Frontal cortex (tissue), 4 donors: ENCODE results near the gene LDB3. TPM values are rescaled to one million over a fixed set of nuclear protein-coding genes. Genes with fewer than 3 reads are reported as not detected.
A peak's percentile ranks its signal among the peaks of the same experiment; 100 is the strongest.

Experiments used
- DNase-seq, 2 donors: peaks; one replicate each; pipeline ENCODE4 v3.0.0; 2012; ENCODE audit warnings: low spot score in 2 of 2
- FAIRE-seq: peaks from 2 replicates; lab custom pipeline; 2012; peaks lifted over from hg19 to GRCh38; lab: Jason Lieb, UNC
- total RNA-seq: library from RNA; depleted of rRNA; stranded (reverse); fragments of >200 nt; gene quantifications from one replicate; pipeline ENCODE4 v1.2.3, GENCODE V29; 2014
- donor health status: control.
- donor health status: control.
- donor health status: control.

The LDB3 gene
- total RNA-seq, 1 donor from 2014 or later = under 0.01 TPM

DNA sequence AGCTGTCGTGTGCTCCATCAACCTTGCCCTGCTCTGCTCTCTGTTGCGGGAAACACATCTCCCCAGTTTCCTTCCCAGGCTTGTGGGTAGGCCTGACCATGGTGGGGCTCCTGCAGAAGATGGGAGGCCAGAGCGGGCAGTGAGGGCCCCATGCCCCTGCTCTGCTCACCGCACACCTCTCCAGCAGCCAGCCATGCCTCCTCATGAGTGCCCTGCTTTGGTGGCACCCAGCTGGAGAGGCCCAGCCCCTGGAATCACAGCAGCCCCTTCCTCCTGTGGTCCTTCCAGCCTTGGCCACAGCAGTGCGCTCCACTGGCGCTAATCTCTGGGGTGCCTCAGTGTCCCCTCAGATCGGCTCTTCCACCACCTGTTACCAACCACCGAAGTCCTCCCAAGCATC, 18.2 kb upstream of the LDB3 start:
- no peak for FAIRE-seq
- no peak for DNase-seq

DNA sequence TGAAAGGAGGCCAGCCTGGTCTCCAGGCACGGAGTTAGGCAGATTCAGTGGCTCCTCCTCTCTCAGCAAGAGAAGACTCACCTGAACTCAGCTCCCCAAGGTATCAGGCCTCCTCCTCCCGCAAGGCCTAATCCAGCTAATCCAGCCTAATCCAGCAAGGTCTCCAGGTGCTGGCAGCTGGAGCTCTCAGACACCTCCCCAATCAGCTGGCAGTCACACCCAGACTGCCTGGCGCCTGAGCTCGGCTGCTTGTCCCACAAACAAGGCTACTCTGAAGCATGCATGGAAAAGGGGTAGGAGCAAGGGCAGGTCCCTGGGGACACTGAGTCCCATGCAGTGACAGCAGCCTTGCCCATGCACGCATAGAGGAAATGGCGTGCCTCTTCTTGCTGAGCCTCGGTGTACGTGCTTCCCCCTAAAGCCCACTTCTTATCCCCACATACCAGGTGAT, 17.3 kb upstream of the LDB3 start:
- FAIRE-seq = no peak
- DNase-seq = no peak

DNA sequence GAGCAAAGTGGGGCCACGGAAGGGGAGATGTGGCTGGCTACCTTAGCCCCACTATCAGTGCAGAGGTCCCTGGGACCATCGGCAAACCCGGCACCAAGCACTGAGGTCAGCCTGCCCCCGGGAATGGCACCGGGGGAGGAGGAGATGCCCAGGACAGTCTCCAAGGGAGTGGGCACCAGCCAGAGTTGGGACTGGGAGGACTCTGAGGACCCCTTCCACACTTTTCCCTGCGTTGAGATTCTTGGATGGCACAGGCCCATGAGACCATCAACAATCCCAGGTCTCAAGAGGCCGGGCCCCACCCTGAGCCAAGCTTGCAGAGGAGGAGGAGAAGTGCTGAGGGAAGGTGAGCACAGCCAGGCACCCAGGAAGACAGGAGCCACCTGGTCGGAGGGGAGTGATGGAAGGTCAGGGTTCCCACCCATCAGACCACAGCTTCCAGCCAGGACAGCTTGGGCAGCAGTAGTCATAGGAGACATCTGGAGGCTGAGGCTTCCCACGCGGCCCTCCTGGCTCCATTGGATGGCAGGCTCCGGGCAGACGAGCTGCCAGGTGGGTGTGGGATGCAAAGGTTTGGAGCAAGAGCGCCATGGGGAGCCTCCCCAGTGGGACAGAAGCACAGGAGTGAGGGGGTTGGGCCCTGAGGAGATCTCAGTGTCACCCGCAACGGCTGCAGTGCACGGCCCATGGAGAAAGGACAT, 16.5 kb upstream of the LDB3 start:
- no peak for FAIRE-seq
- DNase-seq = peak in 1 of 2 donors; percentile 3

DNA sequence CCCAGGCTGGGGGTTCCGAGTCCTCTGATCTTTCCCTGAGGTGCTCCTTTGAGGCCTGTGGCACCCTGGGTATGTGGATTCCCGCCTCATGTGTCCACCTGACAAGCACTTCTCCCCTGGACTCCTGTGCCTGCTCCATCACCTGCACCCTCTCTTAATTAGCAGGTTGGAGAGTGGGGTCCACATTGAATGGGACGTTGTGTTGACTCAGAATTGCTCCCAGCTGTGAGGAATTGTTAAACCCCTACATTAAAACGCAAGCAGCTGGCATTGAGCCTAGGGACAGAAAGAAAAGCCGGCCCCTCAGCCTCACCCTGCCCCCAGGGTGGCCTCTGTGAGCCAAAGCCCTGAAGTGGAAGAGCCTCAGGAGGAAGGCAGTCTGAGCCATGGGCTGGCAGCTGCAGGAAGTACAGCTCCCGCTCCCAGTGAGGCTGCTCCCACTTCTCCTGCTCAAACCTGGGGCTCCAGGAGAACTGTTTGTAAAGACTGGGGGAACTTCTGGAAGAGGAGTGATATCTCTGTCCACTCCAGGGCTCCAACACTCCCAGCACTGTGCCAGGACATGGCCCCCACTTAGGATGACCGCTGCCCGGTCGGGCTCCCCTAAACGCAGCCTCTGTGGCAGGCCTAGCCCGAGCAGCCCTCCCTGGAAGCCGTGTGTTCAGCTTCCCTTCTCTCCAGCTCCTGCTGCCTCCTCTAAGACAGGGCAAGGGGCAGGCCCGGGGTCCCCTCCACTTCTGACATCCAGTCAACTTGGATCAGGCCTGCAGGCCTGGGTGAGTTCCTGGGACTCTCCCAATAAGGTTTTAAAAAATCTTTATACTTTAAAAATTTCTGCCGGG, 15.7 kb upstream of the LDB3 start:
- peak in 1 of 2 donors; percentile 10 for DNase-seq
- no peak for FAIRE-seq

DNA sequence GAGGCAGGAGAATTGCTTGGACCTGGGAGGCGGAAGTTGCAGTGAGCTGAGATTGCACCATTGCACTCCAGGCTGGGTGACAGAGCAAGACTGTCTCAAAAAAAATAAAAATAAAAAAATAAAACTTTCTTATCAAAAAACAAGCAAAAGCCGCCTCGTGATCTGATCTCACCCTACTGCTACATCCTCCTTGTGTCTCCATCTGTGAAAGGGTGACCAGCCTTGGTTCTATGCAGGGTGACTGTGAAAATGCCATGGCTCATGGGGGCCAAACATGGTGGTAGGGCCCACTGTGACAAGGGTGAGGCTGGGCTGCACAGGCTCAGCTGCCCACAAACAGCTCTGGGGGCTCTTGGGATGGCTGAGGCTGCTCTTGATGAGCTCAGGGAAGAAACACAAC, 14.9 kb upstream of the LDB3 start:
- DNase-seq = no peak
- FAIRE-seq = no peak

DNA sequence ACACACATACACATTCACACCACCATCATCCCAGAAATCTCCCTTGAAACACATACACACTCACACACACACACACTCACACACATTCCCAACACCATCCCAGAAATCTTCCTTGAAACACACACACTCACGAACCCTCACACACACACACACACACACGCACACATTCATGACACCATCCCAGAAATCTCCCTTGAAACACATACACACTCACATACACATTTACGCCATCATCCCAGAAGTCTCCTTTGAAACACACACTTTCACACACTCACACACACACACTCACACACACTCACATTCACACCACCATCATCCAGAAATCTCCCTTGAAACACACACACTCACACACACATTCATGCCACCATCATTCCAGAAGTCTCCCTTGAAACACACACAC, 14.3 kb upstream of the LDB3 start:
- FAIRE-seq (no peak), DNase-seq (no peak)

DNA sequence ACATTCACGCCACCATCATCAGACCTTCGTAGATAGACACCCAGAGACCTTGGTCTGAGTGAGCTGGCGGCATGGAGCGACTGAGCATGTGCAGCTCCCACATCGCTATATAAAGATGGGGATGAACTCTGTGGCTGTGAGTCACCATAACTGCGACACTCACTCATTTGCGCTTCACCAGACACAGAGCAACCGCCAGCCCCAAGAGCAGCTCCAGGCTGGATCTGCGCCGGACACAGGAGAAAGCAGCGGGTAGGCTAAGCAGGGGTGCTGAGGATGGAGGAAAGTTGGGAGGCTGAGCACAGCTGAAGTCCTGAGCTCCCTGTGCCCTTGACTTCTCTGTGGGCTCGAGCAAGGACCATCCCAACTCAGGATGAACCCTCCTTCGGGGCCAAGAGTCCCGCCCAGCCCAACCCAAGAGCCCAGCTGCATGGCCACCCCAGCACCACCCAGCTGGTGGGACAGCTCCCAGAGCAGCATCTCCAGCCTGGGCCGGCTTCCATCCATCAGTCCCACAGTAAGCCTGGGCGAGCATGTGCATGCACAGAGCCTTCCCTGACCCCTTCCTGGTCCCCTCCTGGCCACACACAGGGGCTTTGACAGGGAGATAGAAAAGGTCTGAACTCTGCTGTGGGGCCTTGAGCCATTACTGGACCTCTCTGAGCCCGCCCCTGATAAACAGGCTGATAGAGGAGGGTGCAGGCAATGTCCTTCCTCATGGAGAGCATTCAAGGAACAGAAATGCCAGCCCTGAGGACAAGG, 13.7 kb upstream of the LDB3 start, which contains the start of gene OPN4:
Gene OPN4, plus strand, starts transcription at position 137 of the 762 bp plus-strand sequence. Its CDS starts 237 bp downstream, at position 374.
- FAIRE-seq (no peak), DNase-seq (no peak)

DNA sequence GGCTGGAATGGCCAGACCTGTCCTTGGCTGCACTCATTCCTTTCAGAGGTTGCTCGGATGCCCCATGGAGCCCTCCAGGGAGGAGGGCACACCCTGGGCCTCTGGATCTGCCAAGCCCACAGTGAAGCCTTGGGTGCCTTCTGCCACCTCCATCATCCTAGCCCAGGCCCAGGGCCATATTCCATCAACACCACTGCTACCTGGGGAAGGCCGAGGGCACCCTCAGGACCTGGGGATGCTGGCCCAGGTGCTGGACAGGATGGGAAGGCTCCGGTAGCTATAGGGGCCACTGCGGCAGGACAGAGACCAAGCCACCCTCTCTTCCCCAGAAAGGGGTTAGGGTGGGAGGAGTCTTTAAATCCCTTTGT, 13.2 kb upstream of the LDB3 start:
- FAIRE-seq = no peak
- DNase-seq = no peak

DNA sequence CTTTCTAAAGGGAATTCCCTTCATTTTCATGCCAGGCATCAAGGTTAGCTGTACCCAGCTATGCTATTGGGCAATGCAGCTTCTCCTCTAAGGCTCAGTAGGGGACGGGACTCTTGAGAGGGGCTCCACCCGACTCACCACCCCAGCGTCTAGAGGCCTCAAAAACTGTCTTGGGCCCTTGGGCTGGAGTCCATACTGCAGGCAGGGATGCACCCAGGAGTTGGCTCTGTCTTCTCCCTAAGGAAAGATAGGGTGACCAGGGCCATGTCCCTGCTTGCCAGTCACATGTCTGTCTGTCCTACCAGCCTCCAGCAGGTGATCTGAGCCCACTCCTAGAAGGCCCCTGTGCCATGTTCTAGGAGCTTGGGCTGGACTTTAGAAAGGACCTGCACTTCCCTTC, 12.7 kb upstream of the LDB3 start:
- FAIRE-seq = no peak
- DNase-seq = no peak

DNA sequence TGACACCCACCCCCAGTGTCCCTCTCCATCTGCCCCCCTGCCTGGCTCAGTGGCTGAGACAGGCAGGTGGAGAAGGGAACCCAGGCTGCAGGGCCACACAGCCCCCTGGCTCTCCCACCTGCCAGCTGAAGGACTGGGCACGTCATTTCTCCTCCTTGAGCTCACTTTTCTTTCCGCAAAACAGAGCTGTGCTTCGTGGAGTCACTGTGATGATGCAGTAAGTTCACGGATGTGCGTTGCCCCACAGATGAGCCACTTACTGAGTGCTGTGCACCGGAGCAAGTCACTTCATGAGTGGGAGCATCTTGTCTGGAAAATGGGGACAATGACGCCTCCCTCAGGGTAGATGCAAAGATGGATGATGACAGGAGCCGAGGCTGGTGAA, 11.3 kb upstream of the LDB3 start:
- no peak for DNase-seq

DNA sequence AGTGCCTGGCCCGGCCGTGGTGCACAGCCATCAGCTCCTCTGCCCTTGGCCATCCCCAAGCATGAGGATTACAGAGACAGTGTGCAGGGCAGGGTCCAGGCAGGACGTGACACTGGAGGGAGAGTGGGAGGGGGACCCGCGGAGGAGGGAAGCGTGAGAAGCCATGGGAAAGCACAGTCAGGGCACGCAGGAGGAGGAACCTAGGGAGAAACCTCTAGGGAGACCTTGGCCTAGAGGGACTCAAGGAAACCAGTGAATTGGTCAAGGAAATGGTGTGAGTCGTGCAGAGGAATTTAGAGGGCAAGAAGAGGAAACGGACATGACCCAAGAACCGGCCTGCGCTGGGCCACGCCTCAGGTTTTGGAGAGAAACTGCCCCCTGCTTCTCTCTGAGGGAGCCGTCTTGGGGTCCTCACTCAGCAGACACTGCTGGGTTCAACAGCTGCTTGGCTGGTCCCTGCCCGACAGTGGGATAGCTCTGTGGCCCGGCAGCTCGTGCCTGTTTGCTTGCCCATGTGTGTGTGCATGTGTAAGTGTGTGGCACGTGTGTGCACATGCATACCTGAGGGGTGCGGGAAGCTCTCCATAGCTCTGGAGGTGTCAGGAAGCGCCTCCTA, 10.8 kb upstream of the LDB3 start:
- DNase-seq (no peak), FAIRE-seq (no peak)

More for the DNA sequence above, 11.3 kb upstream of the LDB3 start:
- no peak for FAIRE-seq

DNA sequence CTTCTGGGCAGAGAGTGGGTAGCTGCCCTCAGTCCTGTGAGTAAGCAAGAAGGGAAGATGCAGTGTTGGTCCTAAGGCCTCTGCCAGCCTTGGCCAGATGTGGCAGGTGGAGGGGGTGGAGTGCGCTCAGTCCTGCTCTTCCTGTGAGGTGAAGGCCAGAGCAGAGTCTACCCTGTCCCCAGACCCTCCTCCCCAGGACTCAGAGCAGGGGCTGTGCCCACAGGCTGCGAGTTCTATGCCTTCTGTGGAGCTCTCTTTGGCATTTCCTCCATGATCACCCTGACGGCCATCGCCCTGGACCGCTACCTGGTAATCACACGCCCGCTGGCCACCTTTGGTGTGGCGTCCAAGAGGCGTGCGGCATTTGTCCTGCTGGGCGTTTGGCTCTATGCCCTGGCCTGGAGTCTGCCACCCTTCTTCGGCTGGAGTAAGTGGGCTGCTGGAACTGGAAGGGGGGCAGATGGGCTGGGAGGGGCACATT, 10.0 kb upstream of the LDB3 start:
- FAIRE-seq (no peak), DNase-seq (no peak)

DNA sequence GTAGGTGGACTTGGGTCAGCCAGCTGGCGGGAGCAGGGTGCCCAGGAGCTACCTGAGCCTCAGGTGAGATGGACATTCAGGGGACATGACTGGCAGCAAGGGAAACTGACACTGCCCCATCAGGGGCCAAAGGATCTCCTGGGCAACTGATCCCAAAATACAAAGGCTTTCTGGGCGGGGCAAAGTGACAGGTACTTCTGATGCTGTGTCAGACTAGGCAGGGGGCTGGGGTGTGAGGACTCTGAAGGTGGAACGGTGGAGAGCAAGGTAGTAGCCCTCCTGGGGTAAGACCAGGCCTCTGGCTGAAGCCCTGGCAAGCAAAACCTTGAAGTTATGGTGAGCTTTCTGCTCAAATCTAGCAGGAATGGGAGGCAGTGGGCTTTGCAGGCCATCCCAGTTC, 9.6 kb upstream of the LDB3 start:
- FAIRE-seq (no peak), DNase-seq (no peak)

DNA sequence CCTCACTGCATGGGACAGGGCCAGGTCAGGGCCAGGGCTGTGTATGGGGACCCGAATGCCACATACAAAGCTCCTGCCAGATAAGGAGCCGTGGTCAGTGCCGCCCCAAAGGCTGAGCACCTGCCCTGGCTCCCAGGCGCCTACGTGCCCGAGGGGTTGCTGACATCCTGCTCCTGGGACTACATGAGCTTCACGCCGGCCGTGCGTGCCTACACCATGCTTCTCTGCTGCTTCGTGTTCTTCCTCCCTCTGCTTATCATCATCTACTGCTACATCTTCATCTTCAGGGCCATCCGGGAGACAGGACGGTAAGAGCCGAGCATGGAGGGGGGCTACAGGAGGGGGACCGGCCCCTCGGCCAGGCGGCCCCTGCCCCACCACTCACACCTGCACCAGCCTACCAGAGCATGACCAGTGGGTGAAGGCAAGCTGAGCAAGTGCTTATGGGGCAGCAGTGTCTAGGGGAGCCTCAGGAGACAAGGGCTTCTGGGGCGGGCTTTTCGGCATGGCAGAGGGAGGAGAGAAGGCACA, 9.1 kb upstream of the LDB3 start:
- FAIRE-seq (no peak), DNase-seq (no peak)

DNA sequence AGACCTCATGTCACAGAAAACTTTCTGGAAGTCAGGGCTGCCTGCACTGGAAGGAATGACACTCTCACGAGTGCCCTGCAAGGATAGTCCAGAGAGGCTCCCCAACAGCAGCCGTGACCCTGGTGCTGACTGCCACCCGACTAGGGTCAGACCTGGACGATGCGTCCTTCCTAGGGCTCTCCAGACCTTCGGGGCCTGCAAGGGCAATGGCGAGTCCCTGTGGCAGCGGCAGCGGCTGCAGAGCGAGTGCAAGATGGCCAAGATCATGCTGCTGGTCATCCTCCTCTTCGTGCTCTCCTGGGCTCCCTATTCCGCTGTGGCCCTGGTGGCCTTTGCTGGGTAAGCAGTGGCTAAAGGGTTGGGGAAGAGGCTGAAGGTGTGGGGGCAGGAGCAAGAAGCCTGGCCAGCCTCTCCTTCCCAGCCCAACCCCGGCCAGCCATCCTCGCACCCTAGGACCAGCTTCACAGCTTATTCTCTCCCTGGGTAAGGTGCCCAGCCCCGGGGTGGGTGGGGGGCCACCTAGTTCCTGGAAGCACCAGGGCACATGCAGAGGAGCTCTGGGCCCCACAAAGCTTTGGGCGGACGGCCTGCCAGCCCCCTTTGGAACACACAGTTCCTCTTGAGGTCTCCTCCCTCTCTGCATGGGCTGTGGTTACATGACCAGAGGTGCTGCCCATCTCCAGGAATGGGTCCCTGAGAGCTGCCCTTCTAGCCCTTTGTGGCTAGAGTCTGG, 8.4 kb upstream of the LDB3 start:
- FAIRE-seq = no peak

DNA sequence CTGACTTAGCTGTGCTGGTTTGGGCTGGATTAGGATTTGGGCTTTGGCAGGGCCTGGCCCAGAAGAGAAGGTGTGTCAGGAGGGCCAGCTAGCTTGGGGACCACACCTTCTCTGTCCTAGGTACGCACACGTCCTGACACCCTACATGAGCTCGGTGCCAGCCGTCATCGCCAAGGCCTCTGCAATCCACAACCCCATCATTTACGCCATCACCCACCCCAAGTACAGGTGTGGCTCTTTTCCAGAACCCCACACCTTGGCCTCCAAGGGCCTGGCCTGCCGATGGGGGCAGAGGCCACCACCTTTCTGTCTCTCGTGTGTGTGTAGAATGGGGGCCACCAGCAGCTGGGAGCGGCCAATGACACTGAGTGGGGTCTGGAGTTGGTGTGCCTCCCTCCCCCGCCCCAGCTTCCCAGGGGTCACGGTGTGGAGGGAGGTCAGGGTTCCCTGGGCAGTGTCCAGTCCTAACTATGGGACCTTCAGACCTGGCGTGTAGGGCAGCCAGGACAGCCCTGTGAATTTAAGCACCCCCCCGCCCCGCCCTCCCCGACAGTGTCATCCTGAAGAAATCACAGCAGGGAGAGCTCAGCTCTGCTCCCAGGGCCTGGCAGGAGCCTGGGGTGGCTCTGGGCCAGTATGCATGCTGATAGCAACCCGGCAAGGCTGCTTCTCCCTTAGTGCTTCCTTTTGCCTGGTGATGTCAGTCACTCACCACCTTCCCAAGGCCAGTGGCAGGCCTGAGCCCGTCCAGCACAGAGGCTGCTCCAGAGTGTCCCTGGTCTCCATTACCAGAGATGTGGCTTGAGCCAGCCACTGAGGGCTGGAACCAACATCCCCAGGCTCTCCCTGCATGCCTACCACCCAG, 6.9 kb upstream of the LDB3 start:
- no peak for FAIRE-seq
- no peak for DNase-seq

More for the DNA sequence above, 8.4 kb upstream of the LDB3 start:
- DNase-seq = no peak

DNA sequence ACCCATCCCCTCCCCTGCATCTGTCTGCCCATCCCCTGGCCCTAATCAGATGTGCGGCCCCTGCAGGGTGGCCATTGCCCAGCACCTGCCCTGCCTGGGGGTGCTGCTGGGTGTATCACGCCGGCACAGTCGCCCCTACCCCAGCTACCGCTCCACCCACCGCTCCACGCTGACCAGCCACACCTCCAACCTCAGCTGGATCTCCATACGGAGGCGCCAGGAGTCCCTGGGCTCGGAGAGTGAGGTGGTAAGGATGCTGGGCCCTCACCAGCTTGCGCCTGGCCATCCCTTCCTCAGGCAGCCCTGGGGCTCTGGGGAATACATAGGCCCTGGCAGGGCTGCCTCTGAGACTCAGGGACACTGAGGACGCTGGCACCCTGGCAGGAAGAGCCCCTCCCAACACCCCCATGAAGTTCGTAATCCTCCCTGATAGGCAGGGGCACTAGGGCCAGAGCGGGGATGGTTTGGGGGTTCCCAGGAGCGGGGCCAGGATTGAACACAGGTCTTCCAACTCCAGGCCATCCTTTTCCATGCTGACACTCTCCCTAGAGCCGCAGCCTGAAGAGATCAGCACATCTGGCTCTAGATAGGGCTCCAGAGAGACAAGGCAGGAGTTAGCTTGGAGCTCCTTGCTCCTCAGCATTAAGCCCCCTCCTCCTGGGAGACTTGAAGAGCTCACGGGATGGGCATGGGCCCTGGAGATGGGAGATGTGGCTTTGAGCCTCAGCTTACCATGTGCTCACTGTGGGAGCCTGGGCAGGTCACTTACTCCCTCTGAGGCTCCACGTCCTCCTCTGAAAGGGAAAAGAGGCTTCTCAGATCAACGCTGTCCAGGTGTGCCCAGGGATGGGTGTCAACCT, 5.9 kb upstream of the LDB3 start:
- DNase-seq (no peak), FAIRE-seq (no peak)
